Tibial artery (tissue), 4 donors: Measurements from ENCODE around the gene DHPS.

Experiments
- DNase-seq, 2 donors: peaks; one replicate each; pipeline ENCODE4 v3.0.0-alpha.2; 2019
- H3K27ac ChIP-seq, 2 donors: fragments of 200-600 bp; sonication (generic) in 1 of 2; 1 replicate in 1 of 2; 2 replicates in 1 of 2; pipeline ENCODE4 v1.5.1; 2018 to 2019; ENCODE audit warnings: mild to moderate bottlenecking in 1 of 2
- H3K27me3 ChIP-seq, 2 donors: fragments of 200-600 bp; sonication (generic) in 1 of 2; one replicate each; pipeline versions ENCODE4 v1.5.1 to v1.6.0; 2016 to 2019
- H3K36me3 ChIP-seq, 3 donors: fragments of 200-600 bp; sonication (generic) in 2 of 3; one replicate each; pipeline ENCODE4 v1.5.1; 2016 to 2019; ENCODE audit warnings: mild to moderate bottlenecking in 2 of 3
- H3K4me1 ChIP-seq, 4 donors: fragments of 200-600 bp; sonication (generic) in 2 of 4; 1 replicate in 3 of 4; 2 replicates in 1 of 4; pipeline ENCODE4 v1.5.1; 2016 to 2019
- H3K4me3 ChIP-seq, 2 donors: fragments of 200-600 bp; sonication (generic) in 1 of 2; 1 replicate in 1 of 2; 2 replicates in 1 of 2; pipeline ENCODE4 v1.5.1; 2018 to 2019; ENCODE audit warnings: mild to moderate bottlenecking in 2 of 2
- H3K9me3 ChIP-seq, 3 donors: fragments of 200-600 bp; sonication (generic) in 1 of 3; one replicate each; pipeline ENCODE4 v1.5.1; 2016 to 2019
- CTCF ChIP-seq, 2 experiments: fragments of 200-600 bp in 1 of 2; fragments of 450-650 bp in 1 of 2; IDR thresholded peaks; one replicate each; pipeline ENCODE4 v1.5.1; 2017 to 2019; ENCODE audit warnings: antibody characterized with exemption in 2 of 2, mild to moderate bottlenecking in 1 of 2, moderate library complexity in 1 of 2
- intact Hi-C: fragments of 100-400 bp; cut with DNase I; formaldehyde crosslinking; loops from one replicate; pipeline ENCODE4 v1.15.0; 2023; ENCODE audit warnings: low total_unique reads

The DHPS gene

GRCh38 chr19:12641456-12641855, 40.2 kb downstream of the DHPS start:
- peaks cover 0 to 2% (median 0%) of the 10 kb centered on the region in 3 donors for H3K36me3 ChIP-seq
- no peak overlapping the region for H3K27ac ChIP-seq
- no peaks in the 10 kb centered on the region for H3K27me3 ChIP-seq
- peaks cover 0 to 13% (median 7%) of the 10 kb centered on the region in 4 donors for H3K4me1 ChIP-seq
- intact Hi-C loops: no loop called here
- H3K4me3 ChIP-seq: no peak overlapping the region
- TF ChIP-seq CTCF (IDR thresholded peaks at IDR 0.05): no peak
- DNase-seq: no peak
- H3K9me3 ChIP-seq: no peaks in the 10 kb centered on the region

GRCh38 chr19:12639901-12640613, 41.6 kb downstream of the DHPS start:
- intact Hi-C loops: no loop called here

GRCh38 chr19:12638611-12639182, 43.0 kb downstream of the DHPS start:
- intact Hi-C loops: no loop called here
- Histone ChIP-seq H3K27me3 (no peaks in the 10 kb centered on the region), H3K9me3 (no peaks in the 10 kb centered on the region), H3K4me3 (no peak overlapping the region), H3K4me1 (peaks cover 0 to 13% (median 7%) of the 10 kb centered on the region in 4 donors), H3K36me3 (no peaks in the 10 kb centered on the region), H3K27ac (no peak overlapping the region)
- DNase-seq: no peak
- TF ChIP-seq CTCF (IDR thresholded peaks at IDR 0.05): no peak

More at GRCh38 chr19:12639901-12640613, 41.6 kb downstream of the DHPS start:
- no peaks in the 10 kb centered on the region for H3K36me3 ChIP-seq
- no peak overlapping the region for H3K27ac ChIP-seq
- no peaks in the 10 kb centered on the region for H3K9me3 ChIP-seq
- peak; percentile 69 to 76 for TF ChIP-seq CTCF (IDR thresholded peaks at IDR 0.05)
- peak; percentile 80 to 87 for DNase-seq
- no peaks in the 10 kb centered on the region for H3K27me3 ChIP-seq
- H3K4me3 ChIP-seq: peak overlapping the region in 1 of 2 donors; percentile 27
- peaks cover 0 to 13% (median 7%) of the 10 kb centered on the region in 4 donors for H3K4me1 ChIP-seq

GRCh38 chr19:12636631-12637030, 45.0 kb downstream of the DHPS start:
- intact Hi-C loops: no loop called here
- H3K27me3 ChIP-seq: no peaks in the 10 kb centered on the region
- no peak for DNase-seq
- TF ChIP-seq CTCF (IDR thresholded peaks at IDR 0.05): no peak
- no peak overlapping the region for H3K27ac ChIP-seq
- H3K9me3 ChIP-seq: no peaks in the 10 kb centered on the region
- H3K4me3 ChIP-seq: no peak overlapping the region
- H3K4me1 ChIP-seq: peaks cover 0 to 13% (median 7%) of the 10 kb centered on the region in 4 donors
- H3K36me3 ChIP-seq: peaks cover 4 to 18% (median 11%) of the 10 kb centered on the region in 3 donors

- Histone ChIP-seq H3K36me3 (peaks cover 75 to 91% (median 79%) of the 10 kb centered on the region in 3 donors), H3K27me3 (no peaks in the 10 kb centered on the region), H3K4me1 (no peaks in the 10 kb centered on the region), H3K27ac (no peak overlapping the region), H3K9me3 (peaks cover 0 to 11% (median 6%) of the 10 kb centered on the region in 3 donors), H3K4me3 (no peak overlapping the region)
- no peak for DNase-seq
- no peak for TF ChIP-seq CTCF (IDR thresholded peaks at IDR 0.05)
- intact Hi-C loops: no loop called here
These were observed 52.5 kb downstream of the DHPS start for GRCh38 chr19:12629215-12629614.
